GM21526 (cell line): Measurements from ENCODE around the gene MINDY3.
A peak's percentile ranks its signal among the peaks of the same experiment; 100 is the strongest.
"Not testable (repeated sequence)": the region's sequence is repeated elsewhere in the genome, so short reads cannot be mapped to it uniquely, and the experiment has no call there.

Source experiments
- ATAC-seq: cut with Tn5 transposase; IDR thresholded peaks from one replicate; pipeline ENCODE4 v1.9.1; 2021; ENCODE audit warnings: moderate library complexity; ENCODE audit not compliant: unreplicated experiment, low FRiP score

The MINDY3 gene

GRCh38 chr10:15859906-15860691, at the start of gene MINDY3:
Gene MINDY3, minus strand, starts transcription at chr10:15860507. Its CDS starts 208 bp downstream, at chr10:15860299.
- ATAC-seq, result peak; percentile 91

- no peak for ATAC-seq
Observed at GRCh38 chr10:15901889-15902288, 41.6 kb upstream of the MINDY3 start.

- ATAC-seq, result peak; percentile 53
Observed at GRCh38 chr10:15898046-15898445, 37.7 kb upstream of the MINDY3 start.

- ATAC-seq, result no peak
Observed at GRCh38 chr10:15897287-15897686, 37.0 kb upstream of the MINDY3 start.

DNA sequence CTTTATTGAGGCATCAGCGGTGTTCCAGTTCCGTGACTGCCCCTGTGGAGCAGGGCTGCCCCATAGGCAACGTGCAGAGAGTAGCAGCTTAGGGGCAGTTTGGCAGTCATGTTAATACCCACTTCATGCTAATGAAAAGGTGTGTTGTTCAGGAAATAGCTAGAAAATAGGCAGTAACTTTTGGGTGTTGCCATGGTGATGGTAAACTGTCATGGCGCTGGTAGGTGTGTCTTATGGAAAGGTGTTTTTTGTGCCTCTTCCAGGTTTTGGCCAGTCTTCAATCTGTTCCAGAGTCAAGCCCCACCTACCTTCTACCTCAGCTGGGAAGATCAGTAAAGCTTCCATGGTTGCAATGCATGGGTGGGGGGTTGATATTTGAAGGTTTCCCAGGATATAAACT, 36.3 kb upstream of the MINDY3 start:
- ATAC-seq, result no peak

GRCh38 chr10:15884447-15884846, 24.1 kb upstream of the MINDY3 start:
- no peak for ATAC-seq

DNA sequence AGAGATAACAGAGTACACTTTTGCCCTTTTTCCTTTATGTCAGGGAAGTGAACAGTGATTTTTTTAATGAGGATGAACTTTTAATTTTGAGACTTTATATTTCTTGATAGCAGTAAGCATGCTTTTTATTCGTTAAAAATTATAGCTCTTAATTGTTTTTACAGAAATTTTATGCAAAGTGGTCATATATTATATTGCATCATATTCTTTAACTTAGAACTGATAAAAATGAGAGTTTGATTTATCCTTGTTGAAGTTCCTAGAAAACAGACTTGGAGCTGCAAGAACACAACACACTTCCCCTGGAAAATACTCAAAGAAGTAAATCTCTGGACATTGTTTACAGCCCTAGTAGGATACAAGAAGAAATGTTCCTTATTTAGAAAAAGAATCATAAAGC, 21.2 kb upstream of the MINDY3 start:
- ATAC-seq, result no peak

GRCh38 chr10:15879663-15880062, 19.4 kb upstream of the MINDY3 start:
- ATAC-seq, result no peak

DNA sequence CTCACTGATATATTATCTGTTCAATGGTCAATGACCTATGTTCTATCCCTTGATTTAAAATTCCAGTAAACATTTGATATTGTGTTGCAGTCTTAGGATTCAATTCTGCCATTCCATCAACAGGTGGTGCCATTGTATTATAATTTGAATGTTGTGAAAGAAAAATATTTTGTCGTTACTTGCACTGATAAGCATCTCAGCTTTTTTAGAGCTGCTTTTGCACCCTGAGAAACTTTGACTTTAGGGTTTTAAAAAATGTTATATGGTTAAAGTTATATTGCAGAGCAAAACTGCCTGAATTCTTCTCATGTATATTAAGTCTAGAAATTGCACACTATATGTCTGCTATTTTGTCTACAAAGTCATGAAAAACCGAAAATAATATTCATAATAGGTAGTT, 18.8 kb upstream of the MINDY3 start:
- ATAC-seq, result no peak

GRCh38 chr10:15877836-15878576, 17.7 kb upstream of the MINDY3 start:
- no peak for ATAC-seq

DNA sequence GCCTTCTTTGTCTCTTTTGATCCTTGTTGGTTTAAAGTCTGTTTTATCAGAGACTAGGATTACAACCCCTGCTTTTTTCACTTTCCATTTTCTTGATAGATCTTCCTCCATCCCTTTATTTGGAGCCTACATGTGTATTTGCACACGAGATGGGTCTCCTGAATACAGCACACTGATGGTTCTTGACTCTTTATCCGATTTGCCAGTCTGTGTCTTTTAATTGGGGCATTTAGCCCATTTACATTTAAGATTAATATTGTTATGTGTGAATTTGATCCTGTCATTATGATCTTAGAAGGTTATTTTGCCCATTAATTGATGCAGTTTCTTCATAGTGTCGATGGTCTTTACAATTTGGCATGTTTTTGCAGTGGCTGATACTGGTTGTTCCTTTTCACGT, 16.0 kb upstream of the MINDY3 start:
- ATAC-seq, result not testable (repeated sequence)

DNA sequence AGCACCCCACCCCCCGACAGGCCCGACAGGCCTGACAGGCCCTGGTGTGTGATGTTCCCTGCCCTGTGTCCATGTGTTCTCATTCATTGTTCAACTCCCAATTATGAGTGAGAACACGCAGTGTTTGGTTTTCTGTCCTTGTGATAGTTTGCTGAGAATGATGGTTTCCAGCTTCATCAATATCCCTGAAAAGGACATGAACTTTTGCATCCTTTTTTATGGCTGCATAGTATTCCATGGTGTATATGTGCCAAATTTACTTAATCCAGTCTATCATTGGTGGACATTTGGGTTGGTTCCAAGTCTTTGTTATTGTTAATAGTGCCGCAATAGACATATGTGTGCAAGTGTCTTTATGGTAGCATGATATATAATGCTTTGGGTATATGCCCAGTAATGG, 12.3 kb upstream of the MINDY3 start:
- ATAC-seq, result not testable (repeated sequence)

- no peak for ATAC-seq
Observed at GRCh38 chr10:15871823-15872222, 11.5 kb upstream of the MINDY3 start.

GRCh38 chr10:15869935-15870334, 9.6 kb upstream of the MINDY3 start:
- no peak for ATAC-seq

- ATAC-seq, result no peak
Observed at GRCh38 chr10:15868006-15868405, 7.7 kb upstream of the MINDY3 start.

- no peak for ATAC-seq
Observed at GRCh38 chr10:15865304-15865703, 5.0 kb upstream of the MINDY3 start.

DNA sequence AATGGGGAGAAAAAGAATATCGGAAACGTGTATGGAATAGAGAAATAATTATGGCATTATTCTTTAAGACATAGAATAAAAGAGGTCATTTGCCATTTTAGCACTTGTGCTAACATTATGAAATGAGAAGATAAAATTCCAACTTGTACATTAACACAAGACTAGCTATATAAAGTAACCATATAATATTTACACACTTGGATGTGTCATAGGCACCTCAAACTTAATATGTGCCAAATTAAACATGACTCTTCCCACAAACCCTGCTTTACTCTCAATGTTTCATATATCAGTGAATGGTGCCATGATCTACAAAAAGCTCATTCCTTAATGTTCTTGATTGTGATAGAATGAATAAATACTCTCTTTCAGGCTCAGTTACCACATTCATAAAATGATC, 4.1 kb upstream of the MINDY3 start:
- no peak for ATAC-seq

GRCh38 chr10:15863733-15864132, 3.4 kb upstream of the MINDY3 start:
- ATAC-seq, result no peak

- no peak for ATAC-seq
Observed at GRCh38 chr10:15863323-15863722, 3.0 kb upstream of the MINDY3 start.

DNA sequence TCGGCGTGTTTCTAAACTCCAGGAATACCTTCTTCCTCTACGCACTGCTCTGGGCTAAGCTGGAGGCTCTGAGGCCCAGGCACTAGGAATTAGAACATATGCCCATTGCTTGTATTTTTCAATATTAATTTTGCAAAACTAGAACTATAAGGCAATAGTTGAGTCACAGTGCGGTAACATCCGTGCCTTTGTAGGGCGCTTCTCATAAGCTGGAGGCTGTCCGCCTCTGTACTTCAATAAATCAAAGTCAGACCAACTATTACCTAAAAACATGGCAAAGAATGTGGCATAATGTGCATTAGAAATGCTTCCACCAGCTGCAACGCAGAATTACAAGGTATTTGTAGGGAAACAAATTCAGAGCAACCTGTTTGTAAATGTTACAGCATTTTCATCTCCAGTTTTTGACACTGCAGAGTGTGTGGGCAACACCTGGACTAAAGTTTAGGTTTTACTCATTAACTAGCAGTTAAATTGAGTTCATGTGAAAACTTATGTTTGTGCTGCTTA, 440 bp upstream of the MINDY3 start:
- no peak for ATAC-seq

DNA sequence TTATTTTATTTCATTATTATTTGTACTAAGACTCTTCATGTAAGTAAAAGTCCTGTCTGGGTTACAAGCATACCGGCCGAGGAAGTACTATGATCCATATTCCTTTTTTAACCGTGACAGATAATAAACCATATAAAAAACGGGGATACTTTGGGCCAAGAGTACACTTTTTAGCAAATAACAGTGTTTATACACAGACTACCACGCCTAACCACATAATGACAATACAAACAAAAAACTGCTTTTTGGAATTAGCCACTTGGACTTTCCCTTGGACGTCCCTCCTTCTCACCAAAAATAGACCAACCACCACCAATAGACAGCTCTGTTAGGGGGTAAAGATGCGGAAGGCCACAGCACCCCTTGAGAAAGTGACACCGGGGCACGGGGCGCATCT, 800 bp downstream of the MINDY3 start:
- peak; percentile 68 for ATAC-seq

- ATAC-seq, result no peak
Observed at GRCh38 chr10:15858861-15859281, 1.4 kb downstream of the MINDY3 start.
